GM12872 (cell line): ENCODE data around the gene SOX9.

ENCODE experiments used
- CTCF ChIP-seq: IDR thresholded peaks from 3 replicates; pipeline ENCODE4 v1.5.1; 2011; ENCODE audit warnings: low read depth, mild to moderate bottlenecking, low read length, moderate library complexity; ENCODE audit not compliant: insufficient read depth

SOX9 gene

GRCh38 chr17:72167593-72167992, 46.8 kb downstream of the SOX9 start:
- no peak for TF ChIP-seq CTCF

GRCh38 chr17:72169823-72170222, 49.0 kb downstream of the SOX9 start:
- no peak for TF ChIP-seq CTCF

- no peak for TF ChIP-seq CTCF
These were observed 51.2 kb downstream of the SOX9 start for GRCh38 chr17:72171703-72172667.

- no peak for TF ChIP-seq CTCF
These were observed 52.8 kb downstream of the SOX9 start for GRCh38 chr17:72173499-72174116.

- TF ChIP-seq CTCF = no peak
These were observed 54.4 kb downstream of the SOX9 start for GRCh38 chr17:72175263-72175662.
